ENCODE results near the gene RALGAPA1. TPM values are rescaled to one million over a fixed set of nuclear protein-coding genes. Genes with fewer than 3 reads are reported as not detected.

RALGAPA1 gene
- total RNA-seq, 6 experiments from 2014 or later, result 12.1 to 16.1 (median 13.2) TPM

DNA sequence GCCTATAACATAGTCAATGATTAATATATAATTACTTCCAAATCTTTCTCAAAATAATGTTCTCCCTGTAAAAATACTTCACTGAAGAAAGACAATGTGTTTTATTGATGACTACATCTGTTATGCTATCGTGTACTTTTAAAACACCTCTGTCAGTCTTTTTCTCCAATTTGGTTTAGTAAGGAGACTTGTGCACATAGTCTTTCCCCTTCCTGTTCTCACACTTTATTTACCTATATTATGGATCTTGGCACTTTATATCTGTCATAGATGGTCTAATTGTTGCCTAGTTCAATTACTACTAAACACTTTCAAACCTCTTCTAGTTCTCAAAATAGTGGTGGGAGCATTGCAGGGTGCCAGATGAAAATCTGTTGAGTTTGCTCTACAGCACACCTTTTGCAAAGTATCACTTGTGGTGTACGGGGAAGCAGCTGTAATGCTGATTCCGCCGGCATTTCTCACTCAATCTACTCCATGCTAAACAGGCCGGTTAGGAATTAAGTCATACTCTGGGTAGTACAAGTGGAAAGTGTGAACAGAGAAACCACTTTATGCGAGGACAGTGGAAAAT is 276.2 kb downstream of the RALGAPA1 start:
- TF ChIP-seq, protein P1, sequence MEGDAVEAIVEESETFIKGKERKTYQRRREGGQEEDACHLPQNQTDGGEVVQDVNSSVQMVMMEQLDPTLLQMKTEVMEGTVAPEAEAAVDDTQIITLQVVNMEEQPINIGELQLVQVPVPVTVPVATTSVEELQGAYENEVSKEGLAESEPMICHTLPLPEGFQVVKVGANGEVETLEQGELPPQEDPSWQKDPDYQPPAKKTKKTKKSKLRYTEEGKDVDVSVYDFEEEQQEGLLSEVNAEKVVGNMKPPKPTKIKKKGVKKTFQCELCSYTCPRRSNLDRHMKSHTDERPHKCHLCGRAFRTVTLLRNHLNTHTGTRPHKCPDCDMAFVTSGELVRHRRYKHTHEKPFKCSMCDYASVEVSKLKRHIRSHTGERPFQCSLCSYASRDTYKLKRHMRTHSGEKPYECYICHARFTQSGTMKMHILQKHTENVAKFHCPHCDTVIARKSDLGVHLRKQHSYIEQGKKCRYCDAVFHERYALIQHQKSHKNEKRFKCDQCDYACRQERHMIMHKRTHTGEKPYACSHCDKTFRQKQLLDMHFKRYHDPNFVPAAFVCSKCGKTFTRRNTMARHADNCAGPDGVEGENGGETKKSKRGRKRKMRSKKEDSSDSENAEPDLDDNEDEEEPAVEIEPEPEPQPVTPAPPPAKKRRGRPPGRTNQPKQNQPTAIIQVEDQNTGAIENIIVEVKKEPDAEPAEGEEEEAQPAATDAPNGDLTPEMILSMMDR (IDR thresholded peaks at IDR 0.05), result no peak
- H3K27ac Mint-ChIP-seq, result no peak overlapping the region
- no peak for DNase-seq
- no peaks in the 10 kb centered on the region for H3K36me3 Mint-ChIP-seq (ENCODE audit: low read depth)
- H3K4me3 Mint-ChIP-seq, result peak overlapping the region; percentile 71
- H3K27me3 Mint-ChIP-seq (ENCODE audit: insufficient read depth), result peaks cover 13% of the 10 kb centered on the region
- H3K4me1 Mint-ChIP-seq (ENCODE audit: low read depth), result peaks cover 14% of the 10 kb centered on the region
- no peaks in the 10 kb centered on the region for H3K9me3 Mint-ChIP-seq

- peaks cover 14% of the 10 kb centered on the region for H3K4me1 Mint-ChIP-seq (ENCODE audit: low read depth)
- TF ChIP-seq, protein P1 (IDR thresholded peaks at IDR 0.05), result no peak
- peaks cover 13% of the 10 kb centered on the region for H3K27me3 Mint-ChIP-seq (ENCODE audit: insufficient read depth)
- no peaks in the 10 kb centered on the region for H3K36me3 Mint-ChIP-seq (ENCODE audit: low read depth)
- no peak for DNase-seq
- H3K9me3 Mint-ChIP-seq, result no peaks in the 10 kb centered on the region
- no peak overlapping the region for H3K4me3 Mint-ChIP-seq
- H3K27ac Mint-ChIP-seq, result no peak overlapping the region
Measured at GRCh38 chr14:35531960-35532747, 276.9 kb downstream of the RALGAPA1 start.

GRCh38 chr14:35526962-35527361 is 282.1 kb downstream of the RALGAPA1 start:
- no peak for DNase-seq
- TF ChIP-seq, protein P1 (IDR thresholded peaks at IDR 0.05), result no peak
- Mint-ChIP-seq H3K27ac (no peak overlapping the region), H3K4me1 (ENCODE audit: low read depth) (peaks cover 16% of the 10 kb centered on the region), H3K27me3 (ENCODE audit: insufficient read depth) (peaks cover 4% of the 10 kb centered on the region), H3K9me3 (no peaks in the 10 kb centered on the region), H3K4me3 (no peak overlapping the region), H3K36me3 (ENCODE audit: low read depth) (no peaks in the 10 kb centered on the region)

DNA sequence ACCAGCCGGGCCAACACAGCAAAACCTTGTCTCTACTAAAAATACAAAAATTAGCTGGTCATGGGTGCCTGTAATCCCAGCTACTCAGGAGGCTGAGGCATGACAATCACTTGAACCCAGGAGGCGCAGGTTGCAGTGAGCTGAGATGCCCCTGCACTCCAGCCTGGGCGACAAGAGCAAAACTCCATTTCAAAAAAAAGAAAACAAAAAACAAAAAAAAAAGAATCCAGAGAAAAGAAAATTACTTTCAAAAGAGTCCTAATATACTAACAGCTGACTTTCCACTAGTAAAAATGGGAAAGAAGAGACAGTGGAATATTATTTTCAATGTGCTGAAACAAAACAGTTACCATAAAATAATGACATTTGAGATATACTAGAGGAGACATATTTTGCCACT is 283.4 kb downstream of the RALGAPA1 start:
- no peak overlapping the region for H3K27ac Mint-ChIP-seq
- no peak for DNase-seq
- peaks cover under 1% of the 10 kb centered on the region; the same call in 1 of the 2 replicates for H3K27me3 Mint-ChIP-seq (ENCODE audit: insufficient read depth)
- TF ChIP-seq, protein P1 (IDR thresholded peaks at IDR 0.05), result no peak
- peaks cover 12% of the 10 kb centered on the region for H3K4me1 Mint-ChIP-seq (ENCODE audit: low read depth)
- no peak overlapping the region for H3K4me3 Mint-ChIP-seq
- H3K36me3 Mint-ChIP-seq (ENCODE audit: low read depth), result no peaks in the 10 kb centered on the region
- H3K9me3 Mint-ChIP-seq, result no peaks in the 10 kb centered on the region

DNA sequence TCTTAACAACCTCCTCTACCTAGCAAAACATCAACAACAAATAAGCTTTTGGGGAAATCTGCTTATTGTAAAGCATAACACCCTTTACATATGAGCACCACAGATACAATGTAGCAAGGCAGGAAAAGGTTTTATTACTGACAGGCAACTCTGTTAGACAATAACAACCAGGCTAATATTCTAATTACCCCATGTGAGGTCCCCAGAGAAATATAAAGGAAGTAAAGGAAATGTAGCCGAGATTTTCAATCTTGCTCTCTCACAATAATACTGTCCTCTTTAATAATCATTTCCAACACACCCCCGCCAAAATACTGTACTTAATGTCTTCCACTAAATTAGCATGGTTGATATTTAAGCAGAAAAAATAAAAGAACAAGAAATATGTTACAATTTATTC is 289.1 kb downstream of the RALGAPA1 start:
- DNase-seq, result no peak
- TF ChIP-seq, protein P1 (IDR thresholded peaks at IDR 0.05), result no peak
- Mint-ChIP-seq H3K36me3 (ENCODE audit: low read depth) (no peaks in the 10 kb centered on the region), H3K9me3 (no peaks in the 10 kb centered on the region), H3K4me1 (ENCODE audit: low read depth) (peaks cover 6% of the 10 kb centered on the region; the same call in 1 of the 2 replicates), H3K4me3 (no peak overlapping the region), H3K27ac (no peak overlapping the region), H3K27me3 (ENCODE audit: insufficient read depth) (no peaks in the 10 kb centered on the region)

Data from HFFc6 (cell line).